KOPT-K1 (cell line): ENCODE measurements around the gene SCGB1D4.

Source experiments
- H3K27ac ChIP-seq: fragments of 200-600 bp; sonication (generic); 2 replicates; pipeline ENCODE4 v1.5.1; 2016; ENCODE audit warnings: antibody characterized with exemption, mild to moderate bottlenecking, low read depth, low read length; ENCODE audit not compliant: poor library complexity, severe bottlenecking
- H3K36me3 ChIP-seq: fragments of 200-600 bp; sonication (generic); 2 replicates; pipeline ENCODE4 v1.5.1; 2017; ENCODE audit warnings: antibody characterized with exemption, mild to moderate bottlenecking, low read length, moderate library complexity; ENCODE audit not compliant: insufficient read depth
- H3K9me3 ChIP-seq: fragments of 200-600 bp; sonication (generic); 2 replicates; pipeline ENCODE4 v1.5.1; 2017; ENCODE audit warnings: antibody characterized with exemption, low read length, mild to moderate bottlenecking; ENCODE audit not compliant: insufficient read depth, poor library complexity, severe bottlenecking

SCGB1D4 gene

GRCh38 chr11:62253999-62254542, 44.8 kb downstream of the SCGB1D4 start:
- Histone ChIP-seq H3K36me3 (no peaks in the 10 kb centered on the region), H3K27ac (no peak overlapping the region), H3K9me3 (peaks cover 42% of the 10 kb centered on the region)

GRCh38 chr11:62251698-62252097, 47.2 kb downstream of the SCGB1D4 start:
- peaks cover 42% of the 10 kb centered on the region for H3K9me3 ChIP-seq
- H3K27ac ChIP-seq = no peak overlapping the region
- H3K36me3 ChIP-seq = no peaks in the 10 kb centered on the region
